ENCODE measurements around the gene IER5L.

Gene IER5L

GRCh38 chr9:129177791-129178567, at the start of gene IER5L:
TSS of gene IER5L (minus strand) at chr9:129178261. CDS start at chr9:129178052, 209 bp downstream.
- peak; percentile 94 for DNase-seq

DNA sequence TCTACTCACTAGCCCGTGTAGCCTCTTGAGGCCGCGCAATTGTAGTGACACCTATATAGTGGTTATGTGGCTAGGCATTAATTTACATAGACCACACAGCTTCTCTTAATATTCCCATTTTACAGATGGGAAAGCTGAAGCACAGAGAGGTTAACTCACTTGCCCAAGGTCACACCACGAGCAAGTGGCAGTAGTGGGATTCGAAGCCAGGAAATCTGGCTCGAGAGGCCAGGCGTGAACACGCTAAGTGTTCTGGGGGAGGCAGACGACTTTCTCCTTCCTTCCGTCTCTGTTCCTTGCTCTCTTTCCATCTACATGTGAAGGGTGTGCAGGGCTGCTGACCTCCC, 49.8 kb upstream of the IER5L start:
- DNase-seq, result no peak

GRCh38 chr9:129225815-129226214, 47.8 kb upstream of the IER5L start:
- DNase-seq, result peak; percentile 49

DNA sequence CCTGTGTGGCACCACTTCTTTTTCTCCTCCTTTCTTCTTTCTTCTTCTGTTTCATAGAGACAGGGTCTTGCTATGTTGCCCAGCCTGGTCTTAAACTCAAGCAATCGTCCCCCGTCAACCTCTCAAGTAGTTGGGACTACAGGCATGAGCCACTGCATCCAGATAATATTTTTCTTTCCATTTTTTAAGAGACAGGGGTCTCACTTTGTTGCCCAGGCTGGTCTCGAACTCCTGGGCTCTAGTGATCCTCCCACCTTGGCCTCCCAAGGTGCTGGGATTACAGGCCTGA, 47.4 kb upstream of the IER5L start:
- no peak for DNase-seq

- DNase-seq, result no peak
Measured at GRCh38 chr9:129224618-129225489, 46.8 kb upstream of the IER5L start.

GRCh38 chr9:129223551-129224208, 45.6 kb upstream of the IER5L start:
- DNase-seq, result no peak

DNA sequence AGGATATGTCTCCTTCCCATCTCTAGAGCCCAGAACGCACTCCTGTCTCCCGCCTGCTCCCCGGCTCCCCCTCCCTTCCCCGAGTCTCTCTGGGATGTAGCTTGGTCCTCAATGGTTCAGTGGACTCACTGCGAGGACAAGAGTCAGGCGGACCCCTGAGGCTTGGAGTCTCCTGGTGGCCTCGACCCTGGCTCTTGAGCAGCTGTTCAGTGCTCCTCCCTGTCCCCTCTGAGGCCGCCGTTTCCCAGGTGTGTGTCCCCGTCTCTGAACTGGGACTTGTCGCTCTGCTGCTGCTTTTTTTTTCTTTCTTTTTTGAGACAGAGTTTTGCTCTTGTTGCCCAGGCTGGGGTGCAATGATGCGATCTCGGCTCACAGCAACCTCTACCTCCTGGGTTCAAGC, 44.8 kb upstream of the IER5L start:
- no peak for DNase-seq

GRCh38 chr9:129221979-129222635, 44.0 kb upstream of the IER5L start:
- no peak for DNase-seq

GRCh38 chr9:129221233-129221632, 43.2 kb upstream of the IER5L start:
- DNase-seq, result peak; percentile 29

GRCh38 chr9:129220771-129221170, 42.7 kb upstream of the IER5L start:
- DNase-seq, result no peak

DNA sequence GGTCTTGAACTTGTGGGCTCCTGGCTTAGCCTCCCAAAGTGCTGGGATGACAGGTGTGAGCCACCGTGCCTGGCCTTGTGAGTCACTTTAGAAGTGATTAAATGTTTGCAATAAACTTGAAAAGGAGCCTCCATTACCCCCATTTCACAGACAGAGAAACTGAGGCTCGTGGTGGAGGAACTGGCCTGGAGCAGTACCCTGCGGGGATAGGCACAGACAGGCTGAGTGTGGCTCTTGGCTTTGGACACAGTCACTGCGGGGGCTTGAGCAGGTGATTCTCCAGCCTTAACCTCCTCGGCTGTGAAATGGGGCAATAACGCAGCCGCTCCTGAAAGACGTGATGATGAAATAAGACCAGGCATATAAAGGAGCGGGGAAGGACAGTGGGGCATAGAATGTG, 40.9 kb upstream of the IER5L start:
- DNase-seq, result no peak

- no peak for DNase-seq
Measured at GRCh38 chr9:129218272-129218625, 40.2 kb upstream of the IER5L start.

DNA sequence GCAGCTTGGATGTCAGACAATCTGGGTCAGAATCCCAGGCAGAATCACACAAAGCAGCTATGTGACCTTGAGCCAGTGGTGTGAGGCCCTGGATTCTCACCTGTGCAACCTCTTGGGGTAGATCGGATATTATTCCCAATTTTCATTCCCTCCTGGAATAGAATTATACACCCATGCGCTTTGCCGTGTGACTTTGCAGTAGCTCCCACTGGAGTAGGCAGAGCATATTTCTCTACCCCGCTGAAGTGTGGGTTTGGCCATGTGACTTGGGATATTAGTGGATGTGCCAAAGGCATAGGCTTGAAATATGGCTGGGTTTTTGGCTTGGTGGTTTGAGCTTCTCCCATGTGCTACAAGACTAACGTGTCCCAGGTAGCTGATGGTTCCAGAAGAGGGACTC, 35.5 kb upstream of the IER5L start:
- DNase-seq, result no peak

DNA sequence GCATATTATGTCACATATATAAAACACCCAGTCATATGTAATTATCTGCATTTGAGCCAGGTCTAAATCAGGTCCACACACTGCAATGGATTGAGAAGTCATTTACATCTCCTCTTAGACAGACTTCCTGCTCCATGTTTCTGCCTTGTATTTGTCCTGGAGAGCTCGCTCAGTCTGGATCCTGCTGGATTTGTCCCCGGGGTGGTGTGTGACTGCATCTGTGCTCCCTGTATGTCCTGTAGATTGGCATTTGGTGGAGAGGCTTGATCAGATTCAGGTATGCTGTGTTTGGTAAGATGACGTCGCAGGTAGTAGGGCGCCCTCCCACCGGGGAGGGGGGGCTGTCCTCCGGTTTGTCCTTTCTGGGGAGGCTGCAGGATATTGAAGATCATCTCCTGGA, 33.6 kb upstream of the IER5L start:
- no peak for DNase-seq

- no peak for DNase-seq
Measured at GRCh38 chr9:129210125-129210524, 32.1 kb upstream of the IER5L start.

DNA sequence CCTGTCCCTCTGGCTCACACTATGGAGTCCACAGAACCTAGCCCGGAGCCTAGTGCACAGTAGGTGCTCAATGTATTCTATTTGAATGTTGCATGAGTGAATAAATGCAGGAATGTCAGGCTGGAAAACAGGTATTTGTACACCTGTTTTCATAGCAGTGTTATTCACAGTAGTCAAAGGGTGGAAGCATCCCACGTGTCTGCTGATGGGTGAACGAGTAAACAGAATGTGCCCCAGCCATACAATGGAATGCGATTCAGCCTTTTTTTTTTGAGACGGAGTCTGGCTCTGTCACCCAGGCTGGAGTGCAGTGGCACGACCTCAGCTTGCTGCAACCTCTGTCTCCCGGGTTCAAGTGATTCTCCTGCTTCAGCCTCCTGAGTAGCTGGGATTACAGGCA, 31.5 kb upstream of the IER5L start:
- DNase-seq, result no peak

GRCh38 chr9:129209109-129209508, 31.0 kb upstream of the IER5L start:
- DNase-seq, result no peak

DNA sequence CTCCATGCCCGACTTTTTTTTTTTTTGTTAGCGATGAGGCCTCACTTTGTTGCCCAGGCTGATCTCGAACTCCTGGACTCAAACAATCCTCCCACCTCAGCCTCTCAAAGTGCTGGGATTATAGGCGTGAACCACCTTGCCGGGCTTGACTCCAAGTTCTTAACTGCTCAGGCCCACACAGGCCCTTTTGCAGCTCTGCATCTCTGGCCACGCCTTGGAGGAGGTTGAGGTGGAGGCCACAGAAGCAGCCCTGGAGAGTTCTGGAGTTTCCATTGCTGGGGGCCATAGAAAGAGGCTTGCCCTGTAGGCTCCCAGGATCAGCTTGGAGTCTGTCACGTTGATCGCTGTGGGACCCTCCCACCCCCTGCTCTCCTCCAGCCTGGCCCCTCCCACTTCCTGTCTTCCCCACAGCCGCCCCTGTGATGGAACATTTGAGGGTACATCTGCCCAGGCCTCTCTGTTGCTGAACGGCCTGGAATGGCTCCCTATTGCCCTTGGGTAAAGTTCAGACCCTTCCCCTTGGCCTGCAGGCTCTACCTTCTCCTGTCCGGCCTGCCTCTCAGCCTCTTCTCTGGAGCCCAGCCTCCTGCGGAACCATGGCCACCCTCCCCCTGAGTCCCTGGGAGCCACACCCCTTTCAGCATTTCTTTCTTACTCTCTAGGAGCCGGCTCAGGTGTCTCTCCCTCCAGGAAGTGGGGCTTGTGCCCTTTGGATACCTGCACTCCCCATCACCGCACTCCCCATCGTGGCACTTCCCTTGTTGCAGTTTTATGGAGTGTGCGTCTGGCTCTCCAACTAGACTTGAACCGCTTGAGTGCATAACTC, 30.4 kb upstream of the IER5L start:
- DNase-seq, result no peak

- peak; percentile 16 for DNase-seq
Measured at GRCh38 chr9:129206905-129207304, 28.8 kb upstream of the IER5L start.

DNA sequence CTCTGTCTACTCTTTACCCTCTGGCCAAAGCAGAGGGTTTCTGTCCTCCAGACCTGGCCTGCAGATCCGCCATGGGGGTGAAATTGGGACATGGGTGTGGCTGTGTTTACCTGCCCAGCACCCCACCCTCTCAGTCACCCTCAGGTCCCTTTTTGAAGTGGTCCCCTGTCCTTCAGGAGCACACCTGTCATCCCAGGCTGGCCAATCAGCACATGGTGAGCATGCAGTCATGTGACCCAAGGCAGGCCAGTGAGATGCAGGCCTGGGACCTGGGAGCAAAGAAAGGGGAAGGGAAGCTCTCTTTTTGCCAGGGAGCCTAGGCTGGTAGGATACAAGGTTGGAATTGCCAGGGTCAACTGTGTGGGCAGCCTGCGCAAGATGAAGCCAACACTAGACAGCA, 28.3 kb upstream of the IER5L start:
- no peak for DNase-seq

- DNase-seq, result no peak
Measured at GRCh38 chr9:129204840-129205239, 26.8 kb upstream of the IER5L start.

DNA sequence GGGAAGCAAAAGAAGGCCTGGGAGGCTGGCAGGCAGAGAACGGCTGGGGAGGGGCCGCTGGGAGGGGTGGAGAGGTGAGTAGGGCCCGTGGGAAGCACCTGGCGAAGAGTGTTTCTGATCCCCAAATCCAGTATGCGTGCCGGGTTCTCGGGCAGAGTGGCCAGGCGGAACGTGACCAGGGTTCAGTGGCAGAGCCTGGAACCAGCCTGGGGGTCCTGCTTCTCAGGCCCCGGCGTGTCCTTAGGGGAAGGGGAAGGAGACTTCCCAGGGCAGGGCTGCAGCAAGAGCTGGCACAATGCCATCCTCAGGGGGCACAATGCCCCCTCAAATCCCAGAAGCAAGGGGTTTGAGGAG, 25.5 kb upstream of the IER5L start:
- DNase-seq, result no peak
